Measurements from ENCODE around the gene RPA3. TPM values are rescaled to one million over a fixed set of nuclear protein-coding genes. Genes with fewer than 3 reads are reported as not detected.

RPA3 gene
- total RNA-seq, 1 experiment from 2014 or later: 87.5 TPM

DNA sequence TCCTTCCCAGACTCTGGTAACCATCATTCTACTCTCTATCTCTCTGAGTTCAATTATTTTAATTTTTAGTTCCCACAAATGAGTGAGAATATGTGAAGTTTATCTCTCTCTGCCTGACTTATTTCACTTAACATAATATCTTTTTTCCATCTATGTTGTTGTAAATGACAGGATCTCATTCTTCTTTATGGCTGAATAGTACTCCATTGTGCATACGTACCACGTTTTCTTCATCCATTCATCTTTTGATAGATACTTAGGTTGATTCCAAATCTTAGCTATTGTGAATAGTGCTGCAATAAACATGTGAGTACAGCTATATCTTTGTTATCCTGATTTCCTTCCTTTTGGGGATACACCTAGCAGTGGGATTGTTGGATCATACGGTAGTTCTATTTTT, 23.9 kb downstream of the RPA3 start:
- DNase-seq (ENCODE audit: low read depth, low spot score) (no peak), ATAC-seq (no peak)
- Histone ChIP-seq H4K20me1 (ENCODE audit: insufficient read depth) (no peaks in the 10 kb centered on the region), H3K9ac (ENCODE audit: low read length) (no peak overlapping the region), H3K9me2 (ENCODE audit: insufficient read depth) (no peaks in the 10 kb centered on the region), H3K79me2 (ENCODE audit: insufficient read depth, low read length) (no peaks in the 10 kb centered on the region), H2AFZ (ENCODE audit: low read depth, low read length, poor library complexity, severe bottlenecking) (no peak overlapping the region), H3K27ac (ENCODE audit: low read depth, low read length) (no peak overlapping the region), H3K4me1 (ENCODE audit: control insufficient read depth in 1 of 2, insufficient read depth in 2 of 2, low read length in 2 of 2) (peaks cover 29 to 47% of the 10 kb centered on the region in 2 experiments), H3K9me3 (ENCODE audit: control insufficient read depth in 1 of 2, insufficient read depth in 1 of 2, low read depth in 1 of 2, low read length in 2 of 2) (no peaks in the 10 kb centered on the region), H3K4me3 (replicated peaks in 1 of 2; ENCODE audit: low read depth in 1 of 2, low read length in 2 of 2) (no peak overlapping the region), H3K36me3 (ENCODE audit: control insufficient read depth in 1 of 2, insufficient read depth in 2 of 2, low read length in 2 of 2) (no peaks in the 10 kb centered on the region), H3K4me2 (ENCODE audit: low read length) (peak overlapping the region; percentile 49), H3K27me3 (ENCODE audit: insufficient read depth, low read length) (no peaks in the 10 kb centered on the region)
- no peak for TF ChIP-seq ZFX (IDR thresholded peaks at IDR 0.05)
- TF ChIP-seq, protein P1, sequence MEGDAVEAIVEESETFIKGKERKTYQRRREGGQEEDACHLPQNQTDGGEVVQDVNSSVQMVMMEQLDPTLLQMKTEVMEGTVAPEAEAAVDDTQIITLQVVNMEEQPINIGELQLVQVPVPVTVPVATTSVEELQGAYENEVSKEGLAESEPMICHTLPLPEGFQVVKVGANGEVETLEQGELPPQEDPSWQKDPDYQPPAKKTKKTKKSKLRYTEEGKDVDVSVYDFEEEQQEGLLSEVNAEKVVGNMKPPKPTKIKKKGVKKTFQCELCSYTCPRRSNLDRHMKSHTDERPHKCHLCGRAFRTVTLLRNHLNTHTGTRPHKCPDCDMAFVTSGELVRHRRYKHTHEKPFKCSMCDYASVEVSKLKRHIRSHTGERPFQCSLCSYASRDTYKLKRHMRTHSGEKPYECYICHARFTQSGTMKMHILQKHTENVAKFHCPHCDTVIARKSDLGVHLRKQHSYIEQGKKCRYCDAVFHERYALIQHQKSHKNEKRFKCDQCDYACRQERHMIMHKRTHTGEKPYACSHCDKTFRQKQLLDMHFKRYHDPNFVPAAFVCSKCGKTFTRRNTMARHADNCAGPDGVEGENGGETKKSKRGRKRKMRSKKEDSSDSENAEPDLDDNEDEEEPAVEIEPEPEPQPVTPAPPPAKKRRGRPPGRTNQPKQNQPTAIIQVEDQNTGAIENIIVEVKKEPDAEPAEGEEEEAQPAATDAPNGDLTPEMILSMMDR (IDR thresholded peaks at IDR 0.05 in 2 of 3, conservative IDR thresholded peaks at IDR 0.05 in 1 of 3; ENCODE audit: borderline replicate concordance in 1 of 3, insufficient read depth in 1 of 3, low read depth in 2 of 3, low read length in 2 of 3): no peak
- no peak for TF ChIP-seq JUND (IDR thresholded peaks at IDR 0.05)
- TF ChIP-seq REST (IDR thresholded peaks at IDR 0.05; ENCODE audit: low read depth): no peak
- intact Hi-C loops (cut with micrococcal nuclease): no loop called here
- CTCF ChIA-PET: interaction anchor here (1.1 kb wide), 1 partner anchor 13 kb away, joined by 4 read pairs; no protein-coding TSS in a partner anchor
- RAD21 ChIA-PET (ENCODE audit: low non-redundant PET in 1 of 2, low total read pairs in 2 of 2, uncharacterized antibody in 2 of 2, unreplicated experiment in 2 of 2): interaction anchor here in 1 of 2 experiments (0.8 kb wide), 1 partner anchor 195 kb away, joined by 4 read pairs; no protein-coding TSS in a partner anchor
- BruUV-seq (replicated peaks): no TSS peak
- POLR2A ChIA-PET: no interaction called here

Data from HCT116 (cell line).